OCI-LY1 (cell line): ENCODE results near the gene DNAH11.

ENCODE experiments used
- H2AFZ ChIP-seq: fragments of 200-600 bp; sonication (generic), shearing (Covaris generic); 2 replicates; pipeline ENCODE4 v1.6.0; 2014; ENCODE audit warnings: antibody characterized with exemption, mild to moderate bottlenecking, low read length
- H3F3A ChIP-seq: fragments of 200-600 bp; sonication (generic), shearing (Covaris generic); 2 replicates; pipeline ENCODE4 v1.6.0; 2014; ENCODE audit warnings: mild to moderate bottlenecking, antibody characterized with exemption, low read length, moderate library complexity; ENCODE audit not compliant: insufficient read depth
- H3K27ac ChIP-seq: fragments of 200-600 bp; sonication (generic); 2 replicates; pipeline ENCODE4 v1.5.1; 2014; ENCODE audit warnings: low read length, mixed run types, mild to moderate bottlenecking, low read depth; ENCODE audit not compliant: poor library complexity, severe bottlenecking
- H3K27me3 ChIP-seq: fragments of 200-600 bp; sonication (generic); 2 replicates; pipeline ENCODE4 v1.6.0; 2014; ENCODE audit warnings: antibody characterized with exemption, mild to moderate bottlenecking, low read length, moderate library complexity; ENCODE audit not compliant: insufficient read depth
- H3K36me3 ChIP-seq: fragments of 200-600 bp; sonication (generic); 2 replicates; pipeline ENCODE4 v1.6.1; 2014; ENCODE audit warnings: mild to moderate bottlenecking, antibody characterized with exemption, low read length, moderate library complexity, mixed read lengths; ENCODE audit not compliant: insufficient read depth
- H3K4me1 ChIP-seq: fragments of 200-600 bp; sonication (generic); 2 replicates; pipeline ENCODE4 v1.5.1; 2014; ENCODE audit warnings: mild to moderate bottlenecking, low read length, moderate library complexity; ENCODE audit not compliant: insufficient read depth, severe bottlenecking
- H3K4me2 ChIP-seq: fragments of 200-600 bp; sonication (generic), shearing (Covaris generic); 2 replicates; pipeline ENCODE4 v1.6.1; 2014; ENCODE audit warnings: low read length
- H3K4me3 ChIP-seq: fragments of 200-600 bp; sonication (generic); 2 replicates; pipeline ENCODE4 v1.5.1; 2014; ENCODE audit warnings: low read length, low read depth, mild to moderate bottlenecking, mixed read lengths; ENCODE audit not compliant: poor library complexity, severe bottlenecking
- H3K79me2 ChIP-seq: fragments of 200-600 bp; shearing (Covaris generic); 2 replicates; pipeline ENCODE4 v1.6.1; 2016; ENCODE audit warnings: mixed run types, low read length, mixed read lengths; ENCODE audit not compliant: insufficient read depth
- H3K9ac ChIP-seq: fragments of 200-600 bp; sonication (generic), shearing (Covaris generic); 2 replicates; pipeline ENCODE4 v1.6.1; 2014; ENCODE audit warnings: mild to moderate bottlenecking, low read length, mixed read lengths
- H3K9me2 ChIP-seq: fragments of 200-600 bp; sonication (generic), shearing (Covaris generic); 2 replicates; pipeline ENCODE4 v1.6.1; 2014; ENCODE audit warnings: low read depth, mild to moderate bottlenecking, low read length, mixed read lengths
- H3K9me3 ChIP-seq: fragments of 200-600 bp; shearing (Covaris generic); 2 replicates; pipeline ENCODE4 v1.6.1; 2014; ENCODE audit warnings: low read length, mixed read lengths
- H4K20me1 ChIP-seq: fragments of 200-600 bp; sonication (generic), shearing (Covaris generic); 2 replicates; pipeline ENCODE4 v1.6.0; 2016; ENCODE audit warnings: mild to moderate bottlenecking, low read length; ENCODE audit not compliant: insufficient read depth
- EZH2 ChIP-seq: fragments of 200-600 bp; sonication (generic), shearing (Covaris generic); IDR thresholded peaks from 2 replicates; pipeline ENCODE4 v1.8.0; 2017; ENCODE audit warnings: borderline replicate concordance, mixed run types, mild to moderate bottlenecking, antibody characterized with exemption, low read length, moderate library complexity, mixed read lengths
- TF ChIP-seq, protein P1 (sequence below): fragments of 200-600 bp; sonication (generic), shearing (Covaris generic); IDR thresholded peaks from 2 replicates; pipeline ENCODE4 v1.5.1; 2017; ENCODE audit warnings: mild to moderate bottlenecking, antibody characterized with exemption, low read length, moderate library complexity, mixed read lengths

DNAH11 gene

DNA sequence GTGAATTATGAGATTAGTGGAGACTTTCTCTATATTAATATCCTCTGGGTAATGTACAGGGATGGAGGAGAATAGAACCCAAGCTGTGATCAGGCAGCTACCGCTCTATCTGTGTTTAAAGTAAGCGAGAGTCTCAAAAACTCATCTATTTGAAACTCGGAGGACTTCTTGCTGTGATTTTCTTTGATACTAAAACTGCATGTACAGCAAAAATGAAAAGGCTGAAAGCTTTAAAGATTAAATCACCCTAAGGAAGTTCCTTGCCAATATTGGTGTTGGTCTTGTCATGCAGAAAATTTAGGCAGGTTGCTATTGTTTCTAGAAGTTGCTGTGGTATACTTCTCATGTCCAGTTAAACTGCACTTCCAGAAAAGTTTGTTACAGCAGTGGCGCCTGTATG is 110.8 kb downstream of the DNAH11 start:
- H3K27me3 ChIP-seq = no peaks in the 10 kb centered on the region
- no peaks in the 10 kb centered on the region for H3K79me2 ChIP-seq
- no peak overlapping the region for H3K27ac ChIP-seq
- H3K4me2 ChIP-seq = no peak overlapping the region
- H3K4me3 ChIP-seq = no peak overlapping the region
- H3K9me2 ChIP-seq = no peaks in the 10 kb centered on the region
- no peaks in the 10 kb centered on the region for H3K36me3 ChIP-seq
- TF ChIP-seq EZH2 = no peak
- TF ChIP-seq, protein P1, sequence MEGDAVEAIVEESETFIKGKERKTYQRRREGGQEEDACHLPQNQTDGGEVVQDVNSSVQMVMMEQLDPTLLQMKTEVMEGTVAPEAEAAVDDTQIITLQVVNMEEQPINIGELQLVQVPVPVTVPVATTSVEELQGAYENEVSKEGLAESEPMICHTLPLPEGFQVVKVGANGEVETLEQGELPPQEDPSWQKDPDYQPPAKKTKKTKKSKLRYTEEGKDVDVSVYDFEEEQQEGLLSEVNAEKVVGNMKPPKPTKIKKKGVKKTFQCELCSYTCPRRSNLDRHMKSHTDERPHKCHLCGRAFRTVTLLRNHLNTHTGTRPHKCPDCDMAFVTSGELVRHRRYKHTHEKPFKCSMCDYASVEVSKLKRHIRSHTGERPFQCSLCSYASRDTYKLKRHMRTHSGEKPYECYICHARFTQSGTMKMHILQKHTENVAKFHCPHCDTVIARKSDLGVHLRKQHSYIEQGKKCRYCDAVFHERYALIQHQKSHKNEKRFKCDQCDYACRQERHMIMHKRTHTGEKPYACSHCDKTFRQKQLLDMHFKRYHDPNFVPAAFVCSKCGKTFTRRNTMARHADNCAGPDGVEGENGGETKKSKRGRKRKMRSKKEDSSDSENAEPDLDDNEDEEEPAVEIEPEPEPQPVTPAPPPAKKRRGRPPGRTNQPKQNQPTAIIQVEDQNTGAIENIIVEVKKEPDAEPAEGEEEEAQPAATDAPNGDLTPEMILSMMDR = no peak
- no peaks in the 10 kb centered on the region for H3F3A ChIP-seq
- H3K9ac ChIP-seq = no peak overlapping the region
- no peak overlapping the region for H2AFZ ChIP-seq
- H4K20me1 ChIP-seq = no peaks in the 10 kb centered on the region
- no peaks in the 10 kb centered on the region for H3K4me1 ChIP-seq
- no peaks in the 10 kb centered on the region for H3K9me3 ChIP-seq

DNA sequence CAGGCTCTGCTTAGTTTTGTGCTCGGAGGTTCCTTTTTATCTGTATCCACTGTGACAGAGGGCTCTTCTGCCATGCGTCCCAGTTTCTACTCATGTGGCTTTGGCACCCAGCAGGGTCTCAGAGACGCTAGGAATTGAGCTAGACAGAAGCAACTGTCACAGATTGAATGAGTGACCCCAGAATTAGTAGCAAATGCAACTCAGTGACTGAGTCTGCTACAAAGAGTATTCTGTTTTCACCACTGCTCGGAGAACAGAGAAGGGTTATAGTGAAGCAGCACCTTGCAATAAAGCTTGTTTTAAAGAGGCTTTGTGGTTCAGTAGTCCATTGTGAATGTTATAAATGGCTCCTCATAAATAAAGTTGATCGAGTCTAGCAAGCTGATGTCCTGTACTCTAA is 113.2 kb downstream of the DNAH11 start:
- no peaks in the 10 kb centered on the region for H3K36me3 ChIP-seq
- H3K9me2 ChIP-seq = no peaks in the 10 kb centered on the region
- no peaks in the 10 kb centered on the region for H3K79me2 ChIP-seq
- H3K27me3 ChIP-seq = no peaks in the 10 kb centered on the region
- no peak for TF ChIP-seq EZH2
- TF ChIP-seq, protein P1 = no peak
- no peaks in the 10 kb centered on the region for H3F3A ChIP-seq
- no peaks in the 10 kb centered on the region for H3K9me3 ChIP-seq
- H3K9ac ChIP-seq = no peak overlapping the region
- no peak overlapping the region for H3K27ac ChIP-seq
- no peaks in the 10 kb centered on the region for H4K20me1 ChIP-seq
- no peak overlapping the region for H3K4me3 ChIP-seq
- H3K4me1 ChIP-seq = no peaks in the 10 kb centered on the region
- no peak overlapping the region for H3K4me2 ChIP-seq
- no peak overlapping the region for H2AFZ ChIP-seq

DNA sequence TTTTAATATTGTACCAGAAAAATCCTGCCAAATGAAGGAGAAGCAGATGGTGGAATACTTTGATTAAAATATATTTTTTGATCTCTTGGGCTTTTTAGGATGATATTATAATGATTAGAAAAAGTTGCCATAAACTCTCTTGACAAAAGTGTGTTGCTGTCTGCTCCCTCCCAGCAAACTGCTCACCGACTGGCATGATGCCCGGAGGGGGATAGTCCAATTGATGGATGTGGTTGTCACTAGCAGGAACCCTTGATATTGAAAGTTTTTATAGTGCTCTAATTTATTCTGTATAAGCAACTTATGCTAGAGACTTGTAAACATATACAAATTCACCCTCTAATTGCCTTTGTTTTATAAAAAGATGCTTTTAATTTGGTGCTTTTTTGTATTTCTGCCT is 114.0 kb downstream of the DNAH11 start:
- Histone ChIP-seq H2AFZ (no peak overlapping the region), H3K9ac (no peak overlapping the region), H3K79me2 (no peaks in the 10 kb centered on the region), H3K4me3 (no peak overlapping the region), H3K9me3 (no peaks in the 10 kb centered on the region; the same call in 1 of the 2 replicates), H3K9me2 (no peaks in the 10 kb centered on the region), H3F3A (no peaks in the 10 kb centered on the region), H3K27me3 (no peaks in the 10 kb centered on the region), H3K27ac (no peak overlapping the region), H3K4me2 (no peak overlapping the region), H4K20me1 (no peaks in the 10 kb centered on the region), H3K4me1 (no peaks in the 10 kb centered on the region), H3K36me3 (no peaks in the 10 kb centered on the region)
- no peak for TF ChIP-seq EZH2
- TF ChIP-seq, protein P1 = no peak
